RWPE1 (cell line): ENCODE results near the gene FHOD3.

Source experiments
- CTCF ChIA-PET: fragments of 350-600 bp; sonication (Branson Sonifier 250); formaldehyde crosslinking; extraction: SDS; loops from one replicate; lab custom pipeline; 2021; lab: Yijun Ruan, JAX
- POLR2A ChIA-PET: fragments of 400-600 bp; formaldehyde crosslinking; extraction: SDS; loops from one replicate; lab custom pipeline; 2020; ENCODE audit warnings: antibody characterized with exemption; ENCODE audit not compliant: low non-redundant PET; lab: Yijun Ruan, JAX
- DNase-seq: peaks from one replicate; pipeline ENCODE4 v3.0.0; 2012; ENCODE audit warnings: low spot score
- H3K27ac ChIP-seq: fragments of 450-650 bp; 2 replicates; pipeline ENCODE4 v1.5.1; 2017
- CTCF ChIP-seq: fragments of 450-650 bp; conservative IDR thresholded peaks from 2 replicates; pipeline ENCODE4 v1.5.1; 2017; ENCODE audit warnings: low read depth, mild to moderate bottlenecking

Gene FHOD3

GRCh38 chr18:36427369-36427768 is 129.9 kb downstream of the FHOD3 start:
- CTCF ChIA-PET = no interaction called here
- H3K27ac ChIP-seq = no peak overlapping the region
- no peak for DNase-seq
- TF ChIP-seq CTCF = no peak
- POLR2A ChIA-PET = no interaction called here

- no peak for DNase-seq
- TF ChIP-seq CTCF = no peak
- POLR2A ChIA-PET = no interaction called here
These were observed 130.3 kb downstream of the FHOD3 start for GRCh38 chr18:36427831-36428230.

GRCh38 chr18:36428431-36429029 is 131.0 kb downstream of the FHOD3 start:
- CTCF ChIA-PET = no interaction called here
- POLR2A ChIA-PET = no interaction called here
- no peak overlapping the region for H3K27ac ChIP-seq
- no peak for DNase-seq
- TF ChIP-seq CTCF = no peak

More at GRCh38 chr18:36427831-36428230, 130.3 kb downstream of the FHOD3 start:
- CTCF ChIA-PET = no interaction called here
- no peak overlapping the region for H3K27ac ChIP-seq

GRCh38 chr18:36432880-36433555 is 135.5 kb downstream of the FHOD3 start:
- H3K27ac ChIP-seq = no peak overlapping the region
- no peak for TF ChIP-seq CTCF
- ChIA-PET CTCF (interaction anchor here (0.6 kb wide), 1 partner anchor 45 kb away, joined by 3 read pairs; no protein-coding TSS in a partner anchor), POLR2A (no interaction called here)
- DNase-seq = no peak

GRCh38 chr18:36436387-36436786 is 138.9 kb downstream of the FHOD3 start:
- POLR2A ChIA-PET = no interaction called here
- no peak for TF ChIP-seq CTCF
- DNase-seq = no peak
- CTCF ChIA-PET = interaction anchor here (0.9 kb wide), 1 partner anchor 15 kb away, joined by 3 read pairs; no protein-coding TSS in a partner anchor
- no peak overlapping the region for H3K27ac ChIP-seq

GRCh38 chr18:36440614-36441013 is 143.1 kb downstream of the FHOD3 start:
- no peak for DNase-seq
- H3K27ac ChIP-seq = no peak overlapping the region
- POLR2A ChIA-PET = no interaction called here
- CTCF ChIA-PET = no interaction called here
- TF ChIP-seq CTCF = no peak
